ENCODE results near the gene GLYATL1.

Gene GLYATL1

GRCh38 chr11:58913685-58914084 is 25.6 kb upstream of the GLYATL1 start:
- TF ChIP-seq CTCF (conservative IDR thresholded peaks at IDR 0.05; ENCODE audit: low read length) (no peak), EZH2phosphoT487 (IDR thresholded peaks at IDR 0.05; ENCODE audit: borderline replicate concordance) (no peak)
- H3K79me2 ChIP-seq (ENCODE audit: insufficient read depth, low read length), result no peaks in the 10 kb centered on the region
- H3K9me2 ChIP-seq (replicated peaks; ENCODE audit: low read depth, low read length), result no peaks in the 10 kb centered on the region
- no peak overlapping the region for H3K4me2 ChIP-seq (ENCODE audit: low read depth, low read length, poor library complexity, severe bottlenecking)
- peaks cover 5% of the 10 kb centered on the region for H3K4me1 ChIP-seq (ENCODE audit: insufficient read depth, low read length, poor library complexity, severe bottlenecking)
- H3K27me3 ChIP-seq (ENCODE audit: insufficient read depth, low read length, poor library complexity, severe bottlenecking), result no peaks in the 10 kb centered on the region
- H2AFZ ChIP-seq (ENCODE audit: low read length), result no peak overlapping the region
- H3K9ac ChIP-seq (ENCODE audit: low read depth, low read length, poor library complexity, severe bottlenecking), result no peak overlapping the region
- H3F3A ChIP-seq (ENCODE audit: low read depth), result no peaks in the 10 kb centered on the region
- H3K9me3 ChIP-seq (ENCODE audit: insufficient read depth, low read depth, low read length), result peaks cover 6% of the 10 kb centered on the region; the same call in 1 of the 2 replicates
- H3K36me3 ChIP-seq (ENCODE audit: insufficient read depth, low read length), result no peaks in the 10 kb centered on the region
- H3K4me3 ChIP-seq (ENCODE audit: low read length, poor library complexity, severe bottlenecking), result no peak overlapping the region
- H4K20me1 ChIP-seq (ENCODE audit: insufficient read depth, low read length, poor library complexity, severe bottlenecking), result no peaks in the 10 kb centered on the region

GRCh38 chr11:58914821-58915543 is 24.3 kb upstream of the GLYATL1 start:
- TF ChIP-seq EZH2phosphoT487 (IDR thresholded peaks at IDR 0.05; ENCODE audit: borderline replicate concordance) (no peak), CTCF (conservative IDR thresholded peaks at IDR 0.05; ENCODE audit: low read length) (no peak)
- no peaks in the 10 kb centered on the region for H3K36me3 ChIP-seq (ENCODE audit: insufficient read depth, low read length)
- no peaks in the 10 kb centered on the region for H4K20me1 ChIP-seq (ENCODE audit: insufficient read depth, low read length, poor library complexity, severe bottlenecking)
- H3K9me3 ChIP-seq (ENCODE audit: insufficient read depth, low read depth, low read length), result peaks cover 10% of the 10 kb centered on the region; the same call in 1 of the 2 replicates
- H2AFZ ChIP-seq (ENCODE audit: low read length), result no peak overlapping the region
- no peak overlapping the region for H3K9ac ChIP-seq (ENCODE audit: low read depth, low read length, poor library complexity, severe bottlenecking)
- no peaks in the 10 kb centered on the region for H3K27me3 ChIP-seq (ENCODE audit: insufficient read depth, low read length, poor library complexity, severe bottlenecking)
- peaks cover 5% of the 10 kb centered on the region for H3K4me1 ChIP-seq (ENCODE audit: insufficient read depth, low read length, poor library complexity, severe bottlenecking)
- no peak overlapping the region for H3K4me2 ChIP-seq (ENCODE audit: low read depth, low read length, poor library complexity, severe bottlenecking)
- H3K79me2 ChIP-seq (ENCODE audit: insufficient read depth, low read length), result no peaks in the 10 kb centered on the region
- H3K9me2 ChIP-seq (replicated peaks; ENCODE audit: low read depth, low read length), result no peaks in the 10 kb centered on the region
- H3F3A ChIP-seq (ENCODE audit: low read depth), result no peaks in the 10 kb centered on the region
- no peak overlapping the region for H3K4me3 ChIP-seq (ENCODE audit: low read length, poor library complexity, severe bottlenecking)

GRCh38 chr11:58916637-58917036 is 22.7 kb upstream of the GLYATL1 start:
- Histone ChIP-seq H3K4me1 (ENCODE audit: insufficient read depth, low read length, poor library complexity, severe bottlenecking) (peaks cover 5% of the 10 kb centered on the region), H3K4me3 (ENCODE audit: low read length, poor library complexity, severe bottlenecking) (no peak overlapping the region), H3K9ac (ENCODE audit: low read depth, low read length, poor library complexity, severe bottlenecking) (no peak overlapping the region), H4K20me1 (ENCODE audit: insufficient read depth, low read length, poor library complexity, severe bottlenecking) (no peaks in the 10 kb centered on the region), H3K4me2 (ENCODE audit: low read depth, low read length, poor library complexity, severe bottlenecking) (no peak overlapping the region), H3K79me2 (ENCODE audit: insufficient read depth, low read length) (no peaks in the 10 kb centered on the region), H3K36me3 (ENCODE audit: insufficient read depth, low read length) (no peaks in the 10 kb centered on the region), H3K27me3 (ENCODE audit: insufficient read depth, low read length, poor library complexity, severe bottlenecking) (no peaks in the 10 kb centered on the region), H3K9me3 (ENCODE audit: insufficient read depth, low read depth, low read length) (peaks cover 10% of the 10 kb centered on the region; the same call in 1 of the 2 replicates), H2AFZ (ENCODE audit: low read length) (no peak overlapping the region), H3K9me2 (replicated peaks; ENCODE audit: low read depth, low read length) (no peaks in the 10 kb centered on the region), H3F3A (ENCODE audit: low read depth) (no peaks in the 10 kb centered on the region)
- no peak for TF ChIP-seq EZH2phosphoT487 (IDR thresholded peaks at IDR 0.05; ENCODE audit: borderline replicate concordance)
- no peak for TF ChIP-seq CTCF (conservative IDR thresholded peaks at IDR 0.05; ENCODE audit: low read length)

Data from Loucy (cell line).